Naive thymus-derived CD4-positive, alpha-beta T cell (primary cell): Measurements from ENCODE around the gene TMEM171. TPM values are rescaled to one million over a fixed set of nuclear protein-coding genes. Genes with fewer than 3 reads are reported as not detected.

Experiments
- ATAC-seq: fragments of 150-1000 bp; cut with Tn5 transposase; 2 replicates; pipeline ENCODE4 v1.10.0; 2021; ENCODE audit warnings: mild to moderate bottlenecking, moderate library complexity
- CTCF ChIA-PET: fragments of 350-600 bp; sonication (Branson Sonifier 250); formaldehyde crosslinking; loops from one replicate; lab custom pipeline; 2021; ENCODE audit warnings: antibody characterized with exemption; lab: Charles Lee
- POLR2A ChIA-PET: fragments of 350-600 bp; sonication (Branson Sonifier 250); formaldehyde crosslinking; loops from one replicate; lab custom pipeline; 2021; ENCODE audit warnings: antibody characterized with exemption, inconsistent platforms; lab: Charles Lee
- DNase-seq, 9 donors: peaks; one replicate each; pipeline versions ENCODE4 v3.0.0 to v3.0.0-alpha.2; 2020 to 2022; ENCODE audit warnings: mixed read lengths in 1 of 9
- H3K27ac ChIP-seq: one replicate; pipeline ENCODE4 v1.7.0; 2013; ENCODE audit warnings: mild to moderate bottlenecking, low read depth, low read length, moderate library complexity
- H3K27me3 ChIP-seq, 2 donors: one replicate each; pipeline ENCODE4 v1.7.0; 2013; ENCODE audit warnings: low read length in 2 of 2, mild to moderate bottlenecking in 2 of 2, moderate library complexity in 2 of 2; ENCODE audit not compliant: control insufficient read depth in 2 of 2, insufficient read depth in 2 of 2
- H3K36me3 ChIP-seq, 3 experiments: 1 replicate in 2 of 3; 2 replicates in 1 of 3; pipeline ENCODE4 v1.7.0; 2013; ENCODE audit warnings: low read length in 3 of 3, mild to moderate bottlenecking in 3 of 3, moderate library complexity in 1 of 3; ENCODE audit not compliant: insufficient read depth in 3 of 3, control insufficient read depth in 2 of 3
- H3K4me1 ChIP-seq, 2 donors: one replicate each; pipeline ENCODE4 v1.7.0; 2013; ENCODE audit warnings: low read length in 2 of 2, mild to moderate bottlenecking in 2 of 2, moderate library complexity in 1 of 2; ENCODE audit not compliant: control insufficient read depth in 2 of 2, insufficient read depth in 2 of 2
- H3K4me3 ChIP-seq: 2 replicates; pipeline ENCODE4 v1.7.0; 2013; ENCODE audit warnings: mild to moderate bottlenecking, low read length
- H3K9me3 ChIP-seq, 3 experiments: 1 replicate in 2 of 3; 2 replicates in 1 of 3; pipeline ENCODE4 v1.7.0; 2013; ENCODE audit warnings: low read length in 3 of 3; ENCODE audit not compliant: control insufficient read depth in 2 of 3
- H3K27ac Mint-ChIP-seq, 9 donors: one replicate each; pipeline ENCODE4 v1.8.0; 2020 to 2022; ENCODE audit warnings: mixed read lengths in 9 of 9, mild to moderate bottlenecking in 8 of 9, moderate library complexity in 5 of 9, inconsistent platforms in 2 of 9
- H3K27me3 Mint-ChIP-seq, 5 donors: one replicate each; pipeline ENCODE4 v1.8.0; 2021 to 2022; ENCODE audit warnings: mixed read lengths in 5 of 5, mild to moderate bottlenecking in 1 of 5
- H3K36me3 Mint-ChIP-seq, 5 donors: one replicate each; pipeline ENCODE4 v1.8.0; 2020 to 2022; ENCODE audit warnings: mixed read lengths in 5 of 5, mild to moderate bottlenecking in 3 of 5, inconsistent platforms in 1 of 5
- H3K4me1 Mint-ChIP-seq, 7 donors: one replicate each; pipeline ENCODE4 v1.8.0; 2020 to 2022; ENCODE audit warnings: mixed read lengths in 7 of 7, mild to moderate bottlenecking in 3 of 7, inconsistent platforms in 1 of 7
- H3K4me3 Mint-ChIP-seq, 10 donors: one replicate each; pipeline ENCODE4 v1.8.0; 2020 to 2022; ENCODE audit warnings: mild to moderate bottlenecking in 10 of 10, mixed read lengths in 10 of 10, moderate library complexity in 6 of 10, inconsistent platforms in 2 of 10
- H3K9me3 Mint-ChIP-seq, 11 donors: one replicate each; pipeline ENCODE4 v1.8.0; 2020 to 2022; ENCODE audit warnings: mixed read lengths in 11 of 11, mild to moderate bottlenecking in 4 of 11, inconsistent platforms in 1 of 11, moderate library complexity in 1 of 11
- intact Hi-C, 2 donors: fragments of 100-400 bp; cut with micrococcal nuclease; formaldehyde crosslinking; loops; one replicate each; pipeline ENCODE4 v1.15.1; 2023
- polyA plus RNA-seq, 2 donors: library from polyadenylated mRNA; unstranded; fragments of 300-500 nt; fragmentation: Illumina TruSeq; gene quantifications; one replicate each; pipeline ENCODE4 v1.2.3, GENCODE V29; 2021
- total RNA-seq, 6 experiments: library from RNA in 5 of 6; stranded (reverse) in 5 of 6; gene quantifications; 1 replicate in 5 of 6; 2 replicates in 1 of 6; pipeline ENCODE4 v1.2.3 and lab custom pipeline; 2021 to 2026

Gene TMEM171
- total and polyA plus RNA-seq, 7 experiments from 2014 or later, result 0.39 TPM; not detected in 6

DNA sequence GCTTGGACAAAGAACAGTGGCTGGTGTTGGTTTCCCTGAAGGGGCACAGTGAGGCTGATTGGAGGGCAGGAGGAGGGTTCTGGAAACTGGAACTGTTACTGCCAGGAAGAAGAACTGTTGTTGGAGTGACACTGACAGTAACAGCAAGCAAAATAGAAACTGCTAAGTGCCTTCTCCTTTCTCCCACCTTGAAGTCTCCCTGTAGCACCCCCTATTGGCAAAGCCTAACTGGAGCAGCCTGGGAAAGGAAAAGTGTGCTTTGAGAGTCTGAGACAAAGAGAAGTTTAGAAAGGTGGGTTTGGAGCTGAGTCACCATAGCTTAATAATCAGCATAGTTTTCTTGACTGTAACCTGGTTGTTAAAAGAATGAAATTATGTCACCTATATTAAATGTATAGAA, 50.1 kb downstream of the TMEM171 start:
- Histone ChIP-seq H3K4me1 (no peaks in the 10 kb centered on the region), H3K27ac (no peak overlapping the region), H3K4me3 (no peak overlapping the region), H3K27me3 (peaks cover 0 to 6% of the 10 kb centered on the region in 2 donors), H3K36me3 (no peaks in the 10 kb centered on the region), H3K9me3 (no peaks in the 10 kb centered on the region)
- Mint-ChIP-seq H3K27ac (no peak overlapping the region), H3K4me1 (peaks cover 0 to 4% (median 0%) of the 10 kb centered on the region in 7 donors), H3K9me3 (peaks cover 0 to 14% (median 3%) of the 10 kb centered on the region in 11 donors), H3K36me3 (no peaks in the 10 kb centered on the region), H3K4me3 (no peak overlapping the region), H3K27me3 (peaks cover 76 to 91% (median 84%) of the 10 kb centered on the region in 5 donors)
- no peak for ATAC-seq
- no peak for DNase-seq
- intact Hi-C loops, result loop anchor here in 1 of 2 donors (1.0 kb wide), 1 partner anchor 87 kb away; no protein-coding TSS in a partner anchor
- ChIA-PET CTCF (no interaction called here), POLR2A (no interaction called here)

- POLR2A ChIA-PET, result no interaction called here
- intact Hi-C loops, result no loop called here
Observed at GRCh38 chr5:73171495-73171894, 51.1 kb downstream of the TMEM171 start.

GRCh38 chr5:73172951-73173350, 52.6 kb downstream of the TMEM171 start, which contains the start of gene TMEM174:
TSS of gene TMEM174 (plus strand) at chr5:73173193. CDS start at chr5:73173244, 51 bp downstream.
- ChIA-PET POLR2A (no interaction called here), CTCF (no interaction called here)
- no peaks in the 10 kb centered on the region for H3K4me1 ChIP-seq
- no peak within 1 kb of the TSS for H3K4me3 ChIP-seq
- no peaks in the 10 kb centered on the region for H3K36me3 ChIP-seq
- peaks cover 0 to 6% of the 10 kb centered on the region in 2 donors for H3K27me3 ChIP-seq
- Mint-ChIP-seq H3K4me1 (peaks cover 0 to 4% (median 0%) of the 10 kb centered on the region in 7 donors), H3K36me3 (no peaks in the 10 kb centered on the region), H3K9me3 (peaks cover 0 to 14% (median 3%) of the 10 kb centered on the region in 11 donors), H3K4me3 (no peak within 1 kb of the TSS), H3K27ac (no peak within 1 kb of the TSS), H3K27me3 (peaks cover 77 to 84% (median 79%) of the 10 kb centered on the region in 5 donors)
- intact Hi-C loops, result no loop called here
- ATAC-seq (no peak), DNase-seq (no peak)
- no peaks in the 10 kb centered on the region for H3K9me3 ChIP-seq
- H3K27ac ChIP-seq, result no peak within 1 kb of the TSS

More at GRCh38 chr5:73171495-73171894, 51.1 kb downstream of the TMEM171 start:
- no peak overlapping the region for H3K4me3 Mint-ChIP-seq
- no peaks in the 10 kb centered on the region for H3K36me3 Mint-ChIP-seq
- DNase-seq (no peak), ATAC-seq (no peak)
- H3K36me3 ChIP-seq, result no peaks in the 10 kb centered on the region
- peaks cover 0 to 6% of the 10 kb centered on the region in 2 donors for H3K27me3 ChIP-seq
- peaks cover 0 to 4% (median 0%) of the 10 kb centered on the region in 7 donors for H3K4me1 Mint-ChIP-seq
- H3K4me3 ChIP-seq, result no peak overlapping the region
- no peak overlapping the region for H3K27ac ChIP-seq
- H3K4me1 ChIP-seq, result no peaks in the 10 kb centered on the region
- H3K27ac Mint-ChIP-seq, result no peak overlapping the region
- peaks cover 75 to 89% (median 81%) of the 10 kb centered on the region in 5 donors for H3K27me3 Mint-ChIP-seq
- peaks cover 0 to 14% (median 3%) of the 10 kb centered on the region in 11 donors for H3K9me3 Mint-ChIP-seq
- no peaks in the 10 kb centered on the region for H3K9me3 ChIP-seq
- CTCF ChIA-PET, result no interaction called here

DNA sequence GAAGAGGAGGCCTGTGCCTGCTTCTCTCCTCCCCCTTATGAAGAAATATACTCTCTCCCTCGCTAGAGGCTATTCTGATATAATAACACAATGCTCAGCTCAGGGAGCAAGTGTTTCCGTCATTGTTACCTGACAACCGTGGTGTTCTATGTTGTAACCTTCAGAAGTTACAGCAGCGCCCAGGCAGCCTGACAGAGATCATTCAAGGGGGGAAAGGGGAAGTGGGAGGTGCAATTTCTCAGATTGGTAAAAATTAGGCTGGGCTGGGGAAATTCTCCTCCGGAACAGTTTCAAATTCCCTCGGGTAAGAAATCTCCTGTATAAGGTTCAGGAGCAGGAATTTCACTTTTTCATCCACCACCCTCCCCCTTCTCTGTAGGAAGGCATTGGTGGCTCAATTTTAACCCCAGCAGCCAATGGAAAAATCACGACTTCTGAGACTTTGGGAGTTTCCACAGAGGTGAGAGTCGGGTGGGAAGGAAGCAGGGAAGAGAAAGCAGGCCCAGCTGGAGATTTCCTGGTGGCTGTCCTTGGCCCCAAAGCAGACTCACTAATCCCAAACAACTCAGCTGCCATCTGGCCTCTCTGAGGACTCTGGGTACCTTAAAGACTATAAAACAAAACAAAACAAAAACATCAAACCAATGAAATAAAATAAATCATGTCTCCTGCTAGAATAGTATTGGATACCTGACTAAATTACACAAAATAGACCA, 53.9 kb downstream of the TMEM171 start:
- ATAC-seq, result no peak

GRCh38 chr5:73176250-73176649, 55.9 kb downstream of the TMEM171 start:
- intact Hi-C loops, result no loop called here
- Histone ChIP-seq H3K9me3 (no peaks in the 10 kb centered on the region), H3K4me3 (no peak overlapping the region), H3K36me3 (no peaks in the 10 kb centered on the region), H3K27me3 (peaks cover 0 to 6% of the 10 kb centered on the region in 2 donors), H3K27ac (no peak overlapping the region), H3K4me1 (no peaks in the 10 kb centered on the region)
- H3K4me1 Mint-ChIP-seq, result peaks cover 0 to 2% (median 0%) of the 10 kb centered on the region in 7 donors
- H3K9me3 Mint-ChIP-seq, result peaks cover 0 to 2% (median 0%) of the 10 kb centered on the region in 11 donors
- DNase-seq (no peak), ATAC-seq (no peak)
- POLR2A ChIA-PET, result no interaction called here
- no peak overlapping the region for H3K4me3 Mint-ChIP-seq
- H3K27ac Mint-ChIP-seq, result no peak overlapping the region
- no peaks in the 10 kb centered on the region for H3K36me3 Mint-ChIP-seq
- CTCF ChIA-PET, result no interaction called here
- peaks cover 76 to 95% (median 82%) of the 10 kb centered on the region in 5 donors for H3K27me3 Mint-ChIP-seq

More for the DNA sequence above, 53.9 kb downstream of the TMEM171 start:
- H3K36me3 ChIP-seq, result no peaks in the 10 kb centered on the region
- no peak for DNase-seq
- intact Hi-C loops, result no loop called here
- no peak overlapping the region for H3K27ac Mint-ChIP-seq
- no peaks in the 10 kb centered on the region for H3K36me3 Mint-ChIP-seq
- CTCF ChIA-PET, result no interaction called here
- no peak overlapping the region for H3K4me3 ChIP-seq
- H3K27ac ChIP-seq, result no peak overlapping the region
- H3K4me3 Mint-ChIP-seq, result no peak overlapping the region
- H3K4me1 Mint-ChIP-seq, result peaks cover 0 to 4% (median 0%) of the 10 kb centered on the region in 7 donors
- H3K27me3 Mint-ChIP-seq, result peaks cover 76 to 85% (median 82%) of the 10 kb centered on the region in 5 donors
- no peaks in the 10 kb centered on the region for H3K4me1 ChIP-seq
- H3K27me3 ChIP-seq, result peaks cover 0 to 6% of the 10 kb centered on the region in 2 donors
- H3K9me3 ChIP-seq, result no peaks in the 10 kb centered on the region
- peaks cover 0 to 14% (median 0%) of the 10 kb centered on the region in 11 donors for H3K9me3 Mint-ChIP-seq
- POLR2A ChIA-PET, result no interaction called here

DNA sequence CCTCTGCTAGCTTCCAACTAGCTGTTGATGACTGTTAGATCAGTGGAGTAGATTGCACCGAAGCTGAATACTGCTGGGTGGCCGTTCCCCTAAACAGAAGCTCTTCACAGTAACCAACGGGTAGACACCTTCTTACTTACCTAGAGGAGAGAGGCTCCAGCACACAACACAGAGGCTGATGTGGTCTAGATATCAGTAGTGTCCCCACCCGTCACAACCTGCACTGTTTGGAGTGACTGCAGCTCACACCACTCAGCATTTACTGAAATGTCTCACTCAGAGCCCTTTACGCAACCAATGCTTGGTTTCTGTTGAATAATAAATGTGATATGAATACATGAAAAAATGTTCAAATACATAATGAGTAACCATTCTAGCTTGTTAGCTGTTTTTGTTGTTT, 57.9 kb downstream of the TMEM171 start:
- H3K27me3 ChIP-seq, result peaks cover 0 to 5% of the 10 kb centered on the region in 2 donors
- H3K4me1 ChIP-seq, result no peaks in the 10 kb centered on the region
- DNase-seq (no peak), ATAC-seq (no peak)
- ChIA-PET CTCF (interaction anchor here (0.6 kb wide), 1 partner anchor 1791 kb away, joined by 3 read pairs; no protein-coding TSS in a partner anchor), POLR2A (no interaction called here)
- intact Hi-C loops, result no loop called here
- no peak overlapping the region for H3K4me3 ChIP-seq
- H3K9me3 Mint-ChIP-seq, result peaks cover 0 to 2% (median 0%) of the 10 kb centered on the region in 11 donors
- peaks cover 66 to 86% (median 79%) of the 10 kb centered on the region in 5 donors for H3K27me3 Mint-ChIP-seq
- H3K4me3 Mint-ChIP-seq, result no peak overlapping the region
- H3K4me1 Mint-ChIP-seq, result peaks cover 0 to 2% (median 0%) of the 10 kb centered on the region in 7 donors
- no peaks in the 10 kb centered on the region for H3K36me3 ChIP-seq
- no peak overlapping the region for H3K27ac Mint-ChIP-seq
- H3K27ac ChIP-seq, result no peak overlapping the region
- no peaks in the 10 kb centered on the region for H3K36me3 Mint-ChIP-seq
- H3K9me3 ChIP-seq, result no peaks in the 10 kb centered on the region
